Keratinocyte (primary cell): ENCODE results near the gene PRKAG2. TPM values are rescaled to one million over a fixed set of nuclear protein-coding genes. Genes with fewer than 3 reads are reported as not detected.

Experiments
- DNase-seq: peaks from one replicate; pipeline ENCODE4 v3.0.0-alpha.2; 2011; ENCODE audit warnings: low read depth, missing footprints, low spot score
- FAIRE-seq: peaks from 2 replicates; lab custom pipeline; 2011; peaks lifted over from hg19 to GRCh38; lab: Jason Lieb, UNC
- H2AFZ ChIP-seq: 2 replicates; pipeline ENCODE4 v1.6.0; 2012; ENCODE audit warnings: low read length, control low read depth, inconsistent platforms; ENCODE audit not compliant: control insufficient read depth
- H3K27ac ChIP-seq: 2 replicates; pipeline ENCODE4 v1.5.1; 2011; ENCODE audit warnings: low read length; ENCODE audit not compliant: control insufficient read depth, insufficient read depth
- H3K27me3 ChIP-seq: 3 replicates; pipeline ENCODE4 v1.6.0; 2011; ENCODE audit warnings: low read length; ENCODE audit not compliant: control insufficient read depth, insufficient read depth; ENCODE audit errors: extremely low read depth
- H3K36me3 ChIP-seq, 2 experiments: 2 replicates in 1 of 2; 3 replicates in 1 of 2; pipeline ENCODE4 v1.5.1; 2011; ENCODE audit warnings: low read length in 2 of 2, mild to moderate bottlenecking in 1 of 2; ENCODE audit not compliant: control insufficient read depth in 2 of 2, insufficient read depth in 2 of 2; ENCODE audit errors: extremely low read depth in 1 of 2
- H3K4me1 ChIP-seq: 3 replicates; pipeline ENCODE4 v1.5.1; 2011; ENCODE audit warnings: low read length; ENCODE audit not compliant: control insufficient read depth, insufficient read depth; ENCODE audit errors: extremely low read depth
- H3K4me2 ChIP-seq: 3 replicates; pipeline ENCODE4 v1.6.0; 2011; ENCODE audit warnings: low read depth, low read length; ENCODE audit not compliant: control insufficient read depth, insufficient read depth; ENCODE audit errors: extremely low read depth
- H3K4me3 ChIP-seq, 3 experiments: fragments of 200-600 bp in 1 of 3; sonication (generic) in 1 of 3; 2 replicates in 2 of 3; 3 replicates in 1 of 3; pipeline ENCODE4 v1.5.1; 2011 to 2016; ENCODE audit warnings: low read length in 3 of 3, mild to moderate bottlenecking in 3 of 3, control low read depth in 2 of 3, inconsistent platforms in 1 of 3, low read depth in 1 of 3, mixed read lengths in 1 of 3, mixed run types in 1 of 3, moderate library complexity in 1 of 3; ENCODE audit not compliant: control insufficient read depth in 2 of 3, insufficient read depth in 2 of 3; ENCODE audit errors: extremely low read depth in 1 of 3
- H3K79me2 ChIP-seq: 2 replicates; pipeline ENCODE4 v1.6.0; 2012; ENCODE audit warnings: low read length; ENCODE audit not compliant: control insufficient read depth, insufficient read depth
- H3K9ac ChIP-seq: 3 replicates; pipeline ENCODE4 v1.6.0; 2011; ENCODE audit warnings: low read length; ENCODE audit not compliant: control insufficient read depth, insufficient read depth; ENCODE audit errors: extremely low read depth
- H3K9me1 ChIP-seq: 3 replicates; pipeline ENCODE4 v1.6.0; 2011; ENCODE audit warnings: low read length; ENCODE audit not compliant: control insufficient read depth, insufficient read depth; ENCODE audit errors: extremely low read depth
- H3K9me3 ChIP-seq: 2 replicates; pipeline ENCODE4 v1.5.1; 2012; ENCODE audit warnings: low read depth, low read length; ENCODE audit not compliant: control insufficient read depth
- H4K20me1 ChIP-seq: 3 replicates; pipeline ENCODE4 v1.6.0; 2011; ENCODE audit warnings: low read length; ENCODE audit not compliant: control insufficient read depth, insufficient read depth; ENCODE audit errors: extremely low read depth
- CTCF ChIP-seq, 3 experiments: IDR thresholded peaks in 1 of 3; conservative IDR thresholded peaks in 1 of 3; optimal IDR thresholded peaks in 1 of 3; 2 replicates in 2 of 3; 3 replicates in 1 of 3; pipeline versions ENCODE3 to v1.5.1; 2011; ENCODE audit warnings: low read length in 3 of 3, mild to moderate bottlenecking in 3 of 3, moderate library complexity in 2 of 3, control low read depth in 1 of 3, inconsistent platforms in 1 of 3; ENCODE audit not compliant: insufficient read depth in 2 of 3; ENCODE audit errors: extremely low read depth in 1 of 3
- EZH2 ChIP-seq: IDR thresholded peaks from one replicate; pipeline ENCODE4 v1.6.1; 2012; ENCODE audit warnings: inconsistent platforms, mild to moderate bottlenecking, low read length, moderate library complexity
- dilution Hi-C: fragments of 300-500 bp; cut with MboI; formaldehyde crosslinking; loops from one replicate; pipeline ENCODE4 v1.7.0; 2020; ENCODE audit warnings: low sequenced_read_pairs; ENCODE audit not compliant: extremely low pct_ligation_motif_present
- polyA plus RNA-seq, 5 experiments: library from polyadenylated mRNA; depleted of rRNA in 3 of 5; stranded (reverse) in 3 of 5; stranded (forward) in 1 of 5; unstranded in 1 of 5; fragments of >200 nt; gene quantifications; 1 replicate in 1 of 5; 2 replicates in 3 of 5; 3 replicates in 1 of 5; pipeline versions ENCODE4 v1.2.1 to v1.2.3, GENCODE V29; 2011 to 2012; ENCODE audit warnings: missing spikeins in 2 of 5, low read depth in 1 of 5, low replicate concordance in 1 of 5

The PRKAG2 gene
- polyA plus RNA-seq, 1 donor (not counting 4 experiments of a cell fraction or from before 2014, with no cell fraction given), result 39.5 TPM

GRCh38 chr7:151833213-151833651 lies 43.7 kb downstream of the PRKAG2 start:
- H3K4me1 ChIP-seq, result no peaks in the 10 kb centered on the region
- H3K4me3 ChIP-seq, result no peak overlapping the region
- no peaks in the 10 kb centered on the region for H3K9me3 ChIP-seq
- H3K79me2 ChIP-seq, result no peaks in the 10 kb centered on the region
- no peak for TF ChIP-seq CTCF (optimal IDR thresholded peaks at IDR 0.05 in 1 of 3, IDR thresholded peaks at IDR 0.05 in 1 of 3, conservative IDR thresholded peaks at IDR 0.05 in 1 of 3; ENCODE audit: extremely low read depth in 1 of 3, insufficient read depth in 2 of 3, low read length in 3 of 3)
- no peak for TF ChIP-seq EZH2
- no peaks in the 10 kb centered on the region for H4K20me1 ChIP-seq
- no peak overlapping the region for H3K4me2 ChIP-seq
- H3K27me3 ChIP-seq, result no peaks in the 10 kb centered on the region
- H3K27ac ChIP-seq, result no peak overlapping the region
- dilution Hi-C loops, result no loop called here
- H3K9me1 ChIP-seq, result no peaks in the 10 kb centered on the region
- no peaks in the 10 kb centered on the region for H3K36me3 ChIP-seq
- H3K9ac ChIP-seq, result no peak overlapping the region
- H2AFZ ChIP-seq, result no peak overlapping the region
- DNase-seq (no peak), FAIRE-seq (no peak)

- Histone ChIP-seq H2AFZ (no peak overlapping the region), H3K79me2 (no peaks in the 10 kb centered on the region), H3K27ac (no peak overlapping the region), H3K27me3 (peaks cover 4% of the 10 kb centered on the region), H3K4me2 (no peak overlapping the region), H3K9me1 (no peaks in the 10 kb centered on the region), H3K36me3 (no peaks in the 10 kb centered on the region), H3K4me3 (no peak overlapping the region), H4K20me1 (no peaks in the 10 kb centered on the region), H3K4me1 (no peaks in the 10 kb centered on the region), H3K9me3 (no peaks in the 10 kb centered on the region), H3K9ac (no peak overlapping the region)
- dilution Hi-C loops, result no loop called here
- TF ChIP-seq CTCF (optimal IDR thresholded peaks at IDR 0.05 in 1 of 3, IDR thresholded peaks at IDR 0.05 in 1 of 3, conservative IDR thresholded peaks at IDR 0.05 in 1 of 3; ENCODE audit: extremely low read depth in 1 of 3, insufficient read depth in 2 of 3, low read length in 3 of 3) (no peak), EZH2 (no peak)
- DNase-seq (no peak), FAIRE-seq (no peak)
Measured at GRCh38 chr7:151832656-151833055, 44.3 kb downstream of the PRKAG2 start.
